K562 (cell line): Measurements from ENCODE around the gene DNAJC25. TPM values are rescaled to one million over a fixed set of nuclear protein-coding genes. Genes with fewer than 3 reads are reported as not detected.

Experiments used
- TGIF2 ChIP-seq: sonication (generic); formaldehyde crosslinking; IDR thresholded peaks from 2 replicates; pipeline ENCODE4 v1.8.1; 2022; ENCODE audit warnings: mild to moderate bottlenecking, missing genetic modification reagents, moderate library complexity
- ZNF134 ChIP-seq: fragments of 250-450 bp; sonication (Bioruptor Pico); conservative IDR thresholded peaks from 2 replicates; pipeline ENCODE4 v1.4.0; 2020
- polyA plus RNA-seq, 8 experiments: library from polyadenylated mRNA; depleted of rRNA in 4 of 8; stranded (reverse) in 5 of 8; unstranded in 3 of 8; fragments of >200 nt; fragmentation: Nextera tagmentation in 2 of 8; fragmentation: Illumina TruSeq in 1 of 8; extraction: Ambion mirVana in 2 of 8; extraction: Trizol in 1 of 8; gene quantifications; 2 replicates each; pipeline versions ENCODE4 v1.2.1 to v1.2.3, GENCODE V29; 2011 to 2014; ENCODE audit warnings: inconsistent platforms in 1 of 8, missing spikeins in 1 of 8
- total RNA-seq, 7 experiments: library from RNA; depleted of rRNA in 6 of 7; stranded (reverse); fragments of >200 nt in 6 of 7; fragmentation: Illumina TruSeq in 2 of 7; extraction: Trizol in 2 of 7; gene quantifications; 2 replicates each; pipeline versions ENCODE4 v1.2.1 to v1.2.3, GENCODE V29; 2011 to 2021; ENCODE audit warnings: low replicate concordance in 1 of 7
- TF ChIP-seq, protein P1 (sequence below): fragments of 450-650 bp; IDR thresholded peaks from 2 replicates; pipeline ENCODE4 v1.6.1; 2016; ENCODE audit warnings: low read depth
- TF ChIP-seq, protein P2 (sequence below): sonication (generic); formaldehyde crosslinking; IDR thresholded peaks from 2 replicates; pipeline ENCODE4 v1.8.0; 2022; ENCODE audit warnings: missing genetic modification reagents, mild to moderate bottlenecking, borderline replicate concordance
- TF ChIP-seq, protein P3 (sequence below): sonication (generic); formaldehyde crosslinking; IDR thresholded peaks from 2 replicates; pipeline ENCODE4 v1.8.0; 2023; ENCODE audit warnings: mild to moderate bottlenecking, missing genetic modification reagents

The DNAJC25 gene
- total and polyA plus RNA-seq, 9 of the 15 experiments (the other 6 are each of a cell fraction or from before 2014, with no cell fraction given), result 3.7 to 11.2 (median 7.1) TPM

DNA sequence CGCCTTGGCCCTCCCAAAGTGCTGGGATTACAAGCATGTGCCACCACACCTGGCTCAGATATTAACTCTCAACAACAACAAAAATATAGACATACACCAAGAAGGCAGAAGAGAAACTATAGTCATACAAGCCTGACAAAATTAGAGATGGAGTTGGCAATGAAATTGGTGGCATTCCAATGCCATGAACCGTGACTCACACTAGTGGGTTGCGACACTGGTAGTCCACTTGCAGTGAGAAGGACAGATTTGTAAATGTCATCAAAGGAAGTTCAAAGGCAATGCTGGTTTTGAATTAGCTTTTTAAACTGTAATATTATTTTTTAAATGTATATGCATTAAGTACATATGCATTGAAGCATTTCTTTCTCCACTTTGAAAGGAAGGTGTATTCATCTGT lies 8.5 kb upstream of the DNAJC25 start (continued):
- TF ChIP-seq, protein P1, sequence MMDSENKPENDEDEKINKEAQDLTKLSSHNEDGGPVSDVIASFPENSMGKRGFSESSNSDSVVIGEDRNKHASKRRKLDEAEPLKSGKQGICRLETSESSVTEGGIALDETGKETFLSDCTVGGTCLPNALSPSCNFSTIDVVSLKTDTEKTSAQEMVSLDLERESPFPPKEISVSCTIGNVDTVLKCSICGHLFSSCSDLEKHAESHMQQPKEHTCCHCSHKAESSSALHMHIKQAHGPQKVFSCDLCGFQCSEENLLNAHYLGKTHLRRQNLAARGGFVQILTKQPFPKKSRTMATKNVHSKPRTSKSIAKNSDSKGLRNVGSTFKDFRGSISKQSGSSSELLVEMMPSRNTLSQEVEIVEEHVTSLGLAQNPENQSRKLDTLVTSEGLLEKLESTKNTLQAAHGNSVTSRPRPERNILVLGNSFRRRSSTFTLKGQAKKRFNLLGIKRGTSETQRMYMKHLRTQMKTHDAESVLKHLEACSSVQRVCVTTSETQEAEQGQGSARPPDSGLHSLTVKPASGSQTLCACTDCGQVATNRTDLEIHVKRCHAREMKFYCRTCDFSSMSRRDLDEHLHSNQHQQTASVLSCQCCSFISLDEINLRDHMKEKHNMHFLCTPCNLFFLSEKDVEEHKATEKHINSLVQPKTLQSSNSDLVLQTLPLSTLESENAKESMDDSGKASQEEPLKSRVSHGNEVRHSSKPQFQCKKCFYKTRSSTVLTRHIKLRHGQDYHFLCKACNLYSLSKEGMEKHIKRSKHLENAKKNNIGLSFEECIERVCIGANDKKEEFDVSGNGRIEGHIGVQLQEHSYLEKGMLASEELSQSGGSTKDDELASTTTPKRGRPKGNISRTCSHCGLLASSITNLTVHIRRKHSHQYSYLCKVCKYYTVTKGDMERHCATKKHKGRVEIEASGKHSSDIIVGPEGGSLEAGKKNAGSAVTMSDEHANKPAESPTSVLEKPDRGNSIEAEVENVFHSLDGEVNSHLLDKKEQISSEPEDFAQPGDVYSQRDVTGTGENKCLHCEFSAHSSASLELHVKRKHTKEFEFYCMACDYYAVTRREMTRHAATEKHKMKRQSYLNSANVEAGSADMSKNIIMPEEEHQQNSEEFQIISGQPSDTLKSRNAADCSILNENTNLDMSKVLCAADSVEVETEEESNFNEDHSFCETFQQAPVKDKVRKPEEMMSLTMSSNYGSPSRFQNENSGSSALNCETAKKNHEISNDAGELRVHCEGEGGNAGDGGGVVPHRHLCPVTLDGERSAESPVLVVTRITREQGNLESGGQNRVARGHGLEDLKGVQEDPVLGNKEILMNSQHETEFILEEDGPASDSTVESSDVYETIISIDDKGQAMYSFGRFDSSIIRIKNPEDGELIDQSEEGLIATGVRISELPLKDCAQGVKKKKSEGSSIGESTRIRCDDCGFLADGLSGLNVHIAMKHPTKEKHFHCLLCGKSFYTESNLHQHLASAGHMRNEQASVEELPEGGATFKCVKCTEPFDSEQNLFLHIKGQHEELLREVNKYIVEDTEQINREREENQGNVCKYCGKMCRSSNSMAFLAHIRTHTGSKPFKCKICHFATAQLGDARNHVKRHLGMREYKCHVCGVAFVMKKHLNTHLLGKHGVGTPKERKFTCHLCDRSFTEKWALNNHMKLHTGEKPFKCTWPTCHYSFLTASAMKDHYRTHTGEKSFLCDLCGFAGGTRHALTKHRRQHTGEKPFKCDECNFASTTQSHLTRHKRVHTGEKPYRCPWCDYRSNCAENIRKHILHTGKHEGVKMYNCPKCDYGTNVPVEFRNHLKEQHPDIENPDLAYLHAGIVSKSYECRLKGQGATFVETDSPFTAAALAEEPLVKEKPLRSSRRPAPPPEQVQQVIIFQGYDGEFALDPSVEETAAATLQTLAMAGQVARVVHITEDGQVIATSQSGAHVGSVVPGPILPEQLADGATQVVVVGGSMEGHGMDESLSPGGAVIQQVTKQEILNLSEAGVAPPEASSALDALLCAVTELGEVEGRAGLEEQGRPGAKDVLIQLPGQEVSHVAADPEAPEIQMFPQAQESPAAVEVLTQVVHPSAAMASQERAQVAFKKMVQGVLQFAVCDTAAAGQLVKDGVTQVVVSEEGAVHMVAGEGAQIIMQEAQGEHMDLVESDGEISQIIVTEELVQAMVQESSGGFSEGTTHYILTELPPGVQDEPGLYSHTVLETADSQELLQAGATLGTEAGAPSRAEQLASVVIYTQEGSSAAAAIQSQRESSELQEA, result no peak
- TF ChIP-seq, protein P2, sequence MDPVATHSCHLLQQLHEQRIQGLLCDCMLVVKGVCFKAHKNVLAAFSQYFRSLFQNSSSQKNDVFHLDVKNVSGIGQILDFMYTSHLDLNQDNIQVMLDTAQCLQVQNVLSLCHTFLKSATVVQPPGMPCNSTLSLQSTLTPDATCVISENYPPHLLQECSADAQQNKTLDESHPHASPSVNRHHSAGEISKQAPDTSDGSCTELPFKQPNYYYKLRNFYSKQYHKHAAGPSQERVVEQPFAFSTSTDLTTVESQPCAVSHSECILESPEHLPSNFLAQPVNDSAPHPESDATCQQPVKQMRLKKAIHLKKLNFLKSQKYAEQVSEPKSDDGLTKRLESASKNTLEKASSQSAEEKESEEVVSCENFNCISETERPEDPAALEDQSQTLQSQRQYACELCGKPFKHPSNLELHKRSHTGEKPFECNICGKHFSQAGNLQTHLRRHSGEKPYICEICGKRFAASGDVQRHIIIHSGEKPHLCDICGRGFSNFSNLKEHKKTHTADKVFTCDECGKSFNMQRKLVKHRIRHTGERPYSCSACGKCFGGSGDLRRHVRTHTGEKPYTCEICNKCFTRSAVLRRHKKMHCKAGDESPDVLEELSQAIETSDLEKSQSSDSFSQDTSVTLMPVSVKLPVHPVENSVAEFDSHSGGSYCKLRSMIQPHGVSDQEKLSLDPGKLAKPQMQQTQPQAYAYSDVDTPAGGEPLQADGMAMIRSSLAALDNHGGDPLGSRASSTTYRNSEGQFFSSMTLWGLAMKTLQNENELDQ (CRISPR knock-in tag), result no peak
- TF ChIP-seq, protein P3, sequence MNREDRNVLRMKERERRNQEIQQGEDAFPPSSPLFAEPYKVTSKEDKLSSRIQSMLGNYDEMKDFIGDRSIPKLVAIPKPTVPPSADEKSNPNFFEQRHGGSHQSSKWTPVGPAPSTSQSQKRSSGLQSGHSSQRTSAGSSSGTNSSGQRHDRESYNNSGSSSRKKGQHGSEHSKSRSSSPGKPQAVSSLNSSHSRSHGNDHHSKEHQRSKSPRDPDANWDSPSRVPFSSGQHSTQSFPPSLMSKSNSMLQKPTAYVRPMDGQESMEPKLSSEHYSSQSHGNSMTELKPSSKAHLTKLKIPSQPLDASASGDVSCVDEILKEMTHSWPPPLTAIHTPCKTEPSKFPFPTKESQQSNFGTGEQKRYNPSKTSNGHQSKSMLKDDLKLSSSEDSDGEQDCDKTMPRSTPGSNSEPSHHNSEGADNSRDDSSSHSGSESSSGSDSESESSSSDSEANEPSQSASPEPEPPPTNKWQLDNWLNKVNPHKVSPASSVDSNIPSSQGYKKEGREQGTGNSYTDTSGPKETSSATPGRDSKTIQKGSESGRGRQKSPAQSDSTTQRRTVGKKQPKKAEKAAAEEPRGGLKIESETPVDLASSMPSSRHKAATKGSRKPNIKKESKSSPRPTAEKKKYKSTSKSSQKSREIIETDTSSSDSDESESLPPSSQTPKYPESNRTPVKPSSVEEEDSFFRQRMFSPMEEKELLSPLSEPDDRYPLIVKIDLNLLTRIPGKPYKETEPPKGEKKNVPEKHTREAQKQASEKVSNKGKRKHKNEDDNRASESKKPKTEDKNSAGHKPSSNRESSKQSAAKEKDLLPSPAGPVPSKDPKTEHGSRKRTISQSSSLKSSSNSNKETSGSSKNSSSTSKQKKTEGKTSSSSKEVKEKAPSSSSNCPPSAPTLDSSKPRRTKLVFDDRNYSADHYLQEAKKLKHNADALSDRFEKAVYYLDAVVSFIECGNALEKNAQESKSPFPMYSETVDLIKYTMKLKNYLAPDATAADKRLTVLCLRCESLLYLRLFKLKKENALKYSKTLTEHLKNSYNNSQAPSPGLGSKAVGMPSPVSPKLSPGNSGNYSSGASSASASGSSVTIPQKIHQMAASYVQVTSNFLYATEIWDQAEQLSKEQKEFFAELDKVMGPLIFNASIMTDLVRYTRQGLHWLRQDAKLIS (CRISPR knock-in tag), result no peak
- TF ChIP-seq TGIF2 (no peak), ZNF134 (no peak)
